HEK293T (cell line): Measurements from ENCODE around the gene NOS1.
A peak's percentile ranks its signal among the peaks of the same experiment; 100 is the strongest.

ENCODE experiments used
- CTCF ChIA-PET: fragments of 350-600 bp; formaldehyde crosslinking; extraction: SDS; loops from one replicate; lab custom pipeline; 2021; ENCODE audit warnings: antibody characterized with exemption, inconsistent platforms; lab: Yijun Ruan, JAX
- POLR2A ChIA-PET: fragments of 350-600 bp; formaldehyde crosslinking; extraction: SDS; loops from one replicate; lab custom pipeline; 2020; ENCODE audit warnings: antibody characterized with exemption, inconsistent platforms; lab: Yijun Ruan, JAX
- DNase-seq: peaks from one replicate; pipeline ENCODE4 v3.0.0; 2012; ENCODE audit warnings: mixed read lengths; ENCODE audit errors: extremely low spot score
- ARNT ChIP-seq: fragments of 450-650 bp; IDR thresholded peaks from 2 replicates; pipeline ENCODE4 v1.6.1; 2017; ENCODE audit warnings: mild to moderate bottlenecking
- BHLHE40 ChIP-seq: fragments of 450-650 bp; IDR thresholded peaks from 2 replicates; pipeline ENCODE4 v1.6.1; 2016; ENCODE audit warnings: mild to moderate bottlenecking, moderate library complexity, borderline replicate concordance
- CTBP1 ChIP-seq: fragments of 450-650 bp; IDR thresholded peaks from 2 replicates; pipeline ENCODE4 v1.6.1; 2016; ENCODE audit warnings: borderline replicate concordance
- ELF4 ChIP-seq: fragments of 450-650 bp; IDR thresholded peaks from 2 replicates; pipeline ENCODE4 v1.6.1; 2017; ENCODE audit warnings: antibody characterized with exemption
- FOXA1 ChIP-seq: fragments of 450-650 bp; IDR thresholded peaks from 2 replicates; pipeline ENCODE4 v1.6.1; 2016; ENCODE audit warnings: mild to moderate bottlenecking
- FOXM1 ChIP-seq: fragments of 450-650 bp; IDR thresholded peaks from 2 replicates; pipeline ENCODE4 v1.6.1; 2017; ENCODE audit warnings: mild to moderate bottlenecking, borderline replicate concordance
- HDGF ChIP-seq: fragments of 450-650 bp; IDR thresholded peaks from 2 replicates; pipeline ENCODE4 v1.6.1; 2017; ENCODE audit warnings: antibody characterized with exemption, borderline replicate concordance
- L3MBTL2 ChIP-seq: fragments of 450-650 bp; conservative IDR thresholded peaks from 2 replicates; pipeline ENCODE4 v1.6.1; 2016; ENCODE audit warnings: mild to moderate bottlenecking
- LEF1 ChIP-seq: fragments of 450-650 bp; IDR thresholded peaks from 2 replicates; pipeline ENCODE4 v1.6.1; 2017; ENCODE audit warnings: mild to moderate bottlenecking, borderline replicate concordance
- NFRKB ChIP-seq: fragments of 450-650 bp; IDR thresholded peaks from 2 replicates; pipeline ENCODE4 v1.6.1; 2016; ENCODE audit warnings: mild to moderate bottlenecking, moderate library complexity
- SP1 ChIP-seq: fragments of 450-650 bp; IDR thresholded peaks from 2 replicates; pipeline ENCODE4 v1.6.1; 2017
- SUZ12 ChIP-seq: fragments of 450-650 bp; IDR thresholded peaks from 2 replicates; pipeline ENCODE4 v1.6.1; 2016; ENCODE audit warnings: mild to moderate bottlenecking
- TARDBP ChIP-seq: fragments of 450-650 bp; IDR thresholded peaks from 2 replicates; pipeline ENCODE4 v1.6.1; 2016
- ZNF384 ChIP-seq: fragments of 450-650 bp; IDR thresholded peaks from 2 replicates; pipeline ENCODE4 v1.6.1; 2016
- TF ChIP-seq, protein P1 (sequence below): fragments of 450-650 bp; IDR thresholded peaks from 2 replicates; pipeline ENCODE4 v1.6.1; 2016

NOS1 gene

DNA sequence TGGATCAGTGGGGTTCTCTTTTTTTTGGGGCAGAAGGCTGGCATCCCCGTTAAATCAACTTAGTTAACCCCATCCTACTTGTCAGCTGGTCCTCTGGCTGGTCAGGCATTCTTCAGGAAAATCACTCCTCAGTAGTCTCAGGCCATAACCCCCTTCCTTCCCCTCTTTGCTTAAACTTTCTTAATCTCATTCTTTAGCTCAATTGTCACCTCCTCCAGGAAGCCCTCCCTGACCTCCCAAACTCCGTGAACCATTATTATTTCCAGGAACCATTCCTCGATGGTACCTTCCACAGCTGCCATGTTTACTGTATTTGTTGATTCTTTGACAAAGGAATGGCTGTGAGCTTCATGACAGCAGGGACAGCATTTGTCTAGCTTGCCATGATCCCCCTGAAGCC is 98.7 kb downstream of the NOS1 start:
- TF ChIP-seq FOXA1 (no peak), CTBP1 (no peak), ARNT (no peak), HDGF (no peak), TARDBP (no peak)
- CTCF ChIA-PET = interaction anchor here (0.7 to 1.0 kb wide), 2 partner anchors 15 to 110 kb away, joined by 3 read pairs; no protein-coding TSS in a partner anchor
- DNase-seq = no peak
- POLR2A ChIA-PET = no interaction called here

- CTCF ChIA-PET = no interaction called here
- no peak for DNase-seq
- TF ChIP-seq FOXA1 (no peak), FOXM1 (no peak), SP1 (no peak), L3MBTL2 (no peak)
- POLR2A ChIA-PET = no interaction called here
Measured at GRCh38 chr12:117261247-117261646, 100.2 kb downstream of the NOS1 start.

- TF ChIP-seq SP1 = no peak
- TF ChIP-seq FOXA1 = no peak
- CTCF ChIA-PET = no interaction called here
- POLR2A ChIA-PET = no interaction called here
- no peak for DNase-seq
Measured at GRCh38 chr12:117255386-117255785, 106.0 kb downstream of the NOS1 start.

- TF ChIP-seq FOXM1 (no peak), BHLHE40 (no peak), LEF1 (no peak), TARDBP (no peak), ELF4 (no peak), ARNT (no peak), SUZ12 (no peak), HDGF (no peak), NFRKB (no peak), FOXA1 (no peak)
- CTCF ChIA-PET = no interaction called here
- DNase-seq = no peak
- POLR2A ChIA-PET = no interaction called here
Measured at GRCh38 chr12:117243488-117243887, 117.9 kb downstream of the NOS1 start.

DNA sequence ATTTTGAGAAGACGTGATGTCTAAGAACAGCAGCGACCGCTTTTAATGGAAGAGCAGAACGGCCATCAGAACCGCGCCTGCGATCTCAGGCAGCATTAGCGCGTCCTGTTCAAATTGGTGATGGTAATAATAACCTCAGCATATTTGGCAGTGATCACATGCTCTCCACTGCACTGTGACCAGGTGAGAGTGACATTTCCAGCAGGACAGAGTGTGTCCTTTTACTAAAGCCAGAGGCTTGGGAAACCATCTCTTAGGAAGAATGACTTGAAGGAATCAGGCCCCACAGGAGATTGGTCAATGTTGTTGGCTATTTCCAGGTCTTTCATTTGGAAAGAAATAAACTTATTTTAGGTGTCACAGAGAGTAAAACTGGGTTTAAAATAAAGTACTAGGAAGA is 119.7 kb downstream of the NOS1 start:
- ChIA-PET CTCF (no interaction called here), POLR2A (no interaction called here)
- no peak for DNase-seq
- TF ChIP-seq ELF4 (no peak), SUZ12 (no peak), SP1 (no peak)

GRCh38 chr12:117240081-117240755 is 121.2 kb downstream of the NOS1 start:
- CTCF ChIA-PET = no interaction called here
- TF ChIP-seq ZNF384 (no peak), L3MBTL2 (no peak), FOXM1 (no peak), CTBP1 (no peak), SUZ12 (no peak), TARDBP (no peak), NFRKB (no peak), SP1 (no peak), BHLHE40 (no peak), ARNT (no peak), HDGF (no peak), LEF1 (no peak)
- TF ChIP-seq, protein P1, sequence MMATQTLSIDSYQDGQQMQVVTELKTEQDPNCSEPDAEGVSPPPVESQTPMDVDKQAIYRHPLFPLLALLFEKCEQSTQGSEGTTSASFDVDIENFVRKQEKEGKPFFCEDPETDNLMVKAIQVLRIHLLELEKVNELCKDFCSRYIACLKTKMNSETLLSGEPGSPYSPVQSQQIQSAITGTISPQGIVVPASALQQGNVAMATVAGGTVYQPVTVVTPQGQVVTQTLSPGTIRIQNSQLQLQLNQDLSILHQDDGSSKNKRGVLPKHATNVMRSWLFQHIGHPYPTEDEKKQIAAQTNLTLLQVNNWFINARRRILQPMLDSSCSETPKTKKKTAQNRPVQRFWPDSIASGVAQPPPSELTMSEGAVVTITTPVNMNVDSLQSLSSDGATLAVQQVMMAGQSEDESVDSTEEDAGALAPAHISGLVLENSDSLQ = no peak
- no peak for DNase-seq
- POLR2A ChIA-PET = no interaction called here

DNA sequence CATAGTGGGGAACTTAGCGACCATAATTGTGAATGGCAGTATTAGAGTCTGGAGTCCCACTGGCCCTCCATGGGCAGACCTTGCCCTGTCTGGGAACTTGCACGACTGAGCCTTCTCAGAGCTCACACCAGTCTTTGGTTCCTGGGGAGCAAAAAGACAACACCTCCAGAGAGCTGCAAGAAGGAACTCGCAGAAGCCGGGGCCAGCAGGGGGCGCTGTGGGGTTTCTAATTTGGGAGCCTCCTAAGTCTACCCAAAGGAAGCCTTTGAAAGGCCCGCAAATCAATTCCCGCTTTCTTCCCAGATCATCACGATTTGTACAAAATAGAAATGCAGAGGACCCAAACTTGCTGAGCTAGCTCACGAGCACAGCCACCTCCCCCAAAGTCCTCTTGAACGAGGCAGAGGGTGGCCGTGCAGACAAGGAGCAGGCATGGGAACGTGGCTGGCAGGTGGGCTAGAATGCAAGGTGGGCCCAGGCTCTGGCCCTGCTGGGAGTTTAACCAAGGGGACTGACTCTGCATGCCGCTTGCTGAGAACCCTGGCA is 124.9 kb downstream of the NOS1 start:
- DNase-seq = peak; percentile 73
- POLR2A ChIA-PET = no interaction called here
- CTCF ChIA-PET = interaction anchor here (0.6 to 2.0 kb wide), 8 partner anchors 9 to 621 kb away, joined by 3 to 7 read pairs (median 4); no protein-coding TSS in a partner anchor
- TF ChIP-seq ELF4 = no peak
- no peak for TF ChIP-seq L3MBTL2
- TF ChIP-seq FOXM1 = no peak
- no peak for TF ChIP-seq CTBP1
- no peak for TF ChIP-seq NFRKB
- no peak for TF ChIP-seq LEF1
- TF ChIP-seq ARNT = no peak
- no peak for TF ChIP-seq FOXA1
- TF ChIP-seq BHLHE40 = no peak
- TF ChIP-seq, protein P1 = no peak
- no peak for TF ChIP-seq TARDBP

GRCh38 chr12:117235261-117235660 is 126.2 kb downstream of the NOS1 start:
- ChIA-PET POLR2A (no interaction called here), CTCF (interaction anchor here (0.7 kb wide), 1 partner anchor 18 kb away, joined by 3 read pairs; no protein-coding TSS in a partner anchor)
- no peak for TF ChIP-seq ZNF384
- TF ChIP-seq SUZ12 = no peak
- TF ChIP-seq NFRKB = no peak
- no peak for TF ChIP-seq LEF1
- no peak for DNase-seq
